K562 (cell line): Measurements from ENCODE around the gene OR52I2. TPM values are rescaled to one million over a fixed set of nuclear protein-coding genes. Genes with fewer than 3 reads are reported as not detected.
A peak's percentile ranks its signal among the peaks of the same experiment; 100 is the strongest.

Experiments used
- ATAC-seq: fragments of 200-7000 bp; cut with Tn5 transposase; 3 replicates; pipeline ENCODE4 v1.9.1; 2020; ENCODE audit warnings: moderate library complexity
- BruUV-seq: library from RNA; stranded (reverse); fragments of 400-500 nt; replicated peaks from 2 replicates; lab custom pipeline; 2021; lab: Mats Ljungman, UMichigan
- CTCF ChIA-PET: fragments of 300-600 bp; formaldehyde crosslinking; extraction: SDS; loops from one replicate; lab custom pipeline; 2021; ENCODE audit warnings: low intra/inter-chr PET ratio; lab: Yijun Ruan, JAX
- POLR2A ChIA-PET: fragments of 300-600, 350-650 bp; sonication (Branson Sonifier 250); formaldehyde crosslinking; extraction: SDS; loops from one replicate; lab custom pipeline; 2021; ENCODE audit warnings: antibody characterized with exemption, inconsistent platforms; lab: Yijun Ruan, JAX
- DNase-seq, 4 experiments: peaks; one replicate each; pipeline versions ENCODE4 v3.0.0 to v3.0.0-alpha.2; 2011 to 2018; ENCODE audit warnings: low spot score in 3 of 4, mixed read lengths in 3 of 4; ENCODE audit errors: extremely low read depth in 1 of 4
- FAIRE-seq: peaks from 2 replicates; lab custom pipeline; 2011; peaks lifted over from hg19 to GRCh38; lab: Jason Lieb, UNC
- H2AFZ ChIP-seq: 2 replicates; pipeline ENCODE4 v1.6.0; 2011; ENCODE audit warnings: low read depth, low read length, control low read depth, inconsistent platforms
- H3K27ac ChIP-seq: fragments of 200-600 bp; 3 replicates; pipeline ENCODE4 v1.8.0; 2011; ENCODE audit warnings: low read depth, mild to moderate bottlenecking, control low read depth, inconsistent platforms, low read length, moderate library complexity, mixed read lengths; ENCODE audit errors: extremely low read depth
- H3K27me3 ChIP-seq, 2 experiments: fragments of 300-600 bp in 1 of 2; 2 replicates in 1 of 2; 3 replicates in 1 of 2; pipeline versions ENCODE4 v1.6.0 to v1.8.0; 2011; ENCODE audit warnings: inconsistent platforms in 2 of 2, low read length in 2 of 2, mild to moderate bottlenecking in 1 of 2, mixed read lengths in 1 of 2, moderate library complexity in 1 of 2; ENCODE audit not compliant: control insufficient read depth in 2 of 2, insufficient read depth in 2 of 2
- H3K36me3 ChIP-seq: fragments of 300-600 bp; 3 replicates; pipeline ENCODE4 v1.8.0; 2011; ENCODE audit warnings: mild to moderate bottlenecking, low read length, inconsistent platforms; ENCODE audit not compliant: control insufficient read depth, insufficient read depth
- H3K4me1 ChIP-seq, 2 experiments: fragments of 200-600 bp in 1 of 2; replicated peaks in 1 of 2; 2 replicates in 1 of 2; 3 replicates in 1 of 2; pipeline versions ENCODE4 v1.5.1 to v1.8.0; 2011; ENCODE audit warnings: inconsistent platforms in 2 of 2, low read length in 2 of 2, mild to moderate bottlenecking in 1 of 2, mixed read lengths in 1 of 2, moderate library complexity in 1 of 2; ENCODE audit not compliant: control insufficient read depth in 2 of 2, insufficient read depth in 2 of 2
- H3K4me2 ChIP-seq: 2 replicates; pipeline ENCODE4 v1.6.1; 2011; ENCODE audit warnings: low read length, control low read depth, inconsistent platforms, mixed read lengths; ENCODE audit not compliant: insufficient read depth
- H3K4me3 ChIP-seq: fragments of 200-600 bp; sonication (generic), shearing (Covaris generic); 2 replicates; pipeline ENCODE4 v1.5.1; 2016; ENCODE audit warnings: control low read depth, inconsistent platforms
- H3K79me2 ChIP-seq: fragments of 200-600 bp; 3 replicates; pipeline ENCODE4 v1.8.0; 2011; ENCODE audit warnings: low read length, inconsistent platforms; ENCODE audit not compliant: control insufficient read depth, insufficient read depth
- H3K9ac ChIP-seq, 2 experiments: 2 replicates each; pipeline versions ENCODE4 v1.6.0 to v1.6.1; 2011; ENCODE audit warnings: low read depth in 2 of 2, low read length in 2 of 2, control low read depth in 1 of 2, inconsistent platforms in 1 of 2, mild to moderate bottlenecking in 1 of 2, mixed read lengths in 1 of 2; ENCODE audit not compliant: insufficient read depth in 1 of 2
- H3K9me1 ChIP-seq: one replicate; pipeline ENCODE4 v1.6.0; 2011; ENCODE audit warnings: inconsistent platforms, mild to moderate bottlenecking, low read length, moderate library complexity; ENCODE audit not compliant: control insufficient read depth, insufficient read depth
- H3K9me3 ChIP-seq: replicated peaks from 2 replicates; pipeline ENCODE4 v1.5.1; 2011; ENCODE audit warnings: low read depth, low read length, inconsistent platforms; ENCODE audit not compliant: control insufficient read depth, insufficient read depth
- H4K20me1 ChIP-seq: replicated peaks from 2 replicates; pipeline ENCODE4 v1.6.1; 2011; ENCODE audit warnings: low read length, inconsistent platforms, mixed read lengths; ENCODE audit not compliant: control insufficient read depth, insufficient read depth
- CEBPG ChIP-seq, 3 experiments: fragments of 200-800 bp in 1 of 3; sonication (Bioruptor generic) in 1 of 3; sonication (generic) in 1 of 3; formaldehyde crosslinking in 1 of 3; IDR thresholded peaks in 2 of 3; conservative IDR thresholded peaks in 1 of 3; 2 replicates each; pipeline versions ENCODE4 v1.6.1 to v1.8.0; 2016 to 2022; ENCODE audit warnings: missing compliant biosample characterization in 2 of 3, missing genetic modification characterization in 2 of 3, mild to moderate bottlenecking in 1 of 3, missing genetic modification reagents in 1 of 3
- CREB1 ChIP-seq, 2 experiments: sonication (generic) in 1 of 2; formaldehyde crosslinking in 1 of 2; IDR thresholded peaks; 2 replicates each; pipeline versions ENCODE4 v1.6.1 to v1.8.0; 2012 to 2022; ENCODE audit warnings: inconsistent platforms in 1 of 2, mild to moderate bottlenecking in 1 of 2, missing genetic modification reagents in 1 of 2, moderate library complexity in 1 of 2
- CTBP1 ChIP-seq: fragments of 450-650 bp; IDR thresholded peaks from 2 replicates; pipeline ENCODE4 v1.6.1; 2016; ENCODE audit warnings: borderline replicate concordance
- EGR1 ChIP-seq: fragments of 450-650 bp; conservative IDR thresholded peaks from 2 replicates; pipeline ENCODE4 v1.6.1; 2017; ENCODE audit warnings: mild to moderate bottlenecking
- HLTF ChIP-seq: fragments of 450-650 bp; IDR thresholded peaks from 2 replicates; pipeline ENCODE4 v1.6.1; 2016
- MEIS2 ChIP-seq: fragments of 450-650 bp; IDR thresholded peaks from 2 replicates; pipeline ENCODE4 v1.6.1; 2014; ENCODE audit warnings: mild to moderate bottlenecking; ENCODE audit not compliant: partially characterized antibody
- PHF21A ChIP-seq: fragments of 450-650 bp; IDR thresholded peaks from 2 replicates; pipeline ENCODE4 v1.6.1; 2017; ENCODE audit warnings: low read depth, borderline replicate concordance
- TAF9B ChIP-seq: fragments of 450-650 bp; IDR thresholded peaks from 2 replicates; pipeline ENCODE4 v1.6.1; 2018; ENCODE audit warnings: mild to moderate bottlenecking; ENCODE audit not compliant: partially characterized antibody
- ZNF124 ChIP-seq: sonication (generic); formaldehyde crosslinking; IDR thresholded peaks from 2 replicates; pipeline ENCODE4 v1.8.1; 2022; ENCODE audit warnings: missing genetic modification reagents
- WGBS: fragments of 100-300 bp; shearing (Covaris generic); methylation state at CpG from one replicate; pipeline ENCODE4 v1.1.6; 2016; ENCODE audit warnings: low coverage, mixed read lengths; ENCODE audit not compliant: insufficient coverage; ENCODE audit errors: missing lambda C conversion rate; 5-methylcytosine and 5-hydroxymethylcytosine counted together
- in situ Hi-C: fragments of 300-500 bp; cut with MboI; formaldehyde crosslinking; loops from 4 replicates; pipeline ENCODE4 v1.15.0; 2018; ENCODE audit warnings: inconsistent platforms, mixed read lengths
- intact Hi-C: fragments of 100-400 bp; cut with micrococcal nuclease; formaldehyde crosslinking; loops from 2 replicates; pipeline ENCODE4 v1.14.2; 2022
- polyA plus RNA-seq, 8 experiments: library from polyadenylated mRNA; depleted of rRNA in 4 of 8; stranded (reverse) in 5 of 8; unstranded in 3 of 8; fragments of >200 nt; fragmentation: Nextera tagmentation in 2 of 8; fragmentation: Illumina TruSeq in 1 of 8; extraction: Ambion mirVana in 2 of 8; extraction: Trizol in 1 of 8; gene quantifications; 2 replicates each; pipeline versions ENCODE4 v1.2.1 to v1.2.3, GENCODE V29; 2011 to 2014; ENCODE audit warnings: inconsistent platforms in 1 of 8, missing spikeins in 1 of 8
- total RNA-seq, 7 experiments: library from RNA; depleted of rRNA in 6 of 7; stranded (reverse); fragments of >200 nt in 6 of 7; fragmentation: Illumina TruSeq in 2 of 7; extraction: Trizol in 2 of 7; gene quantifications; 2 replicates each; pipeline versions ENCODE4 v1.2.1 to v1.2.3, GENCODE V29; 2011 to 2021; ENCODE audit warnings: low replicate concordance in 1 of 7
- TF ChIP-seq, protein P1 (sequence below), 2 experiments: fragments of 450-650 bp in 1 of 2; sonication (generic) in 1 of 2; formaldehyde crosslinking in 1 of 2; IDR thresholded peaks; 2 replicates each; pipeline versions ENCODE4 v1.7.1 to v1.9.0; 2016 to 2022; ENCODE audit warnings: inconsistent platforms in 1 of 2, mild to moderate bottlenecking in 1 of 2, missing genetic modification reagents in 1 of 2

OR52I2 gene
- total and polyA plus RNA-seq, 9 of the 15 experiments (the other 6 are each of a cell fraction or from before 2014, with no cell fraction given), result not detected

GRCh38 chr11:4576880-4577279 is 4.7 kb upstream of the OR52I2 start:
- peaks cover 15 to 16% of the 10 kb centered on the region in 2 experiments; a peak in 4 of 5 replicates for H3K27me3 ChIP-seq
- ChIA-PET CTCF (interaction anchor here (0.6 kb wide), 1 partner anchor 1309 kb away, joined by 3 read pairs; no protein-coding TSS in a partner anchor), POLR2A (interaction anchor here (0.6 kb wide), 1 partner anchor 494 kb away, joined by 3 read pairs; no protein-coding TSS in a partner anchor)
- intact Hi-C loops (no loop called here), in situ Hi-C loops (no loop called here)
- H3K27ac ChIP-seq, result no peak overlapping the region
- no peak for ATAC-seq
- no peak overlapping the region for H3K9ac ChIP-seq
- H2AFZ ChIP-seq, result no peak overlapping the region
- H3K9me1 ChIP-seq, result no peaks in the 10 kb centered on the region
- no peaks in the 10 kb centered on the region for H4K20me1 ChIP-seq
- H3K4me3 ChIP-seq, result no peak overlapping the region
- H3K4me2 ChIP-seq, result no peak overlapping the region
- no peak for DNase-seq
- H3K9me3 ChIP-seq, result no peaks in the 10 kb centered on the region
- WGBS, result 3% methylated on average over 3 of the region's 3 CpGs
- no TSS peak for BruUV-seq
- H3K4me1 ChIP-seq, result no peaks in the 10 kb centered on the region
- no peaks in the 10 kb centered on the region for H3K79me2 ChIP-seq
- no peaks in the 10 kb centered on the region for H3K36me3 ChIP-seq
- FAIRE-seq, result no peak
- TF ChIP-seq CEBPG (CRISPR knock-in tag; IDR thresholded peaks at IDR 0.05) (no peak), CEBPG (tag; conservative IDR thresholded peaks at IDR 0.05 in 1 of 2, IDR thresholded peaks at IDR 0.05 in 1 of 2) (peak in 1 of 2 experiments; percentile 77; a peak in 2 of 4 replicates), PHF21A (no peak), HLTF (no peak), EGR1 (no peak), CTBP1 (no peak), ZNF124 (CRISPR knock-in tag) (no peak), MEIS2 (peak; percentile 7), CREB1 (IDR thresholded peaks at IDR 0.05) (no peak), CREB1 (CRISPR knock-in tag; IDR thresholded peaks at IDR 0.05) (no peak), TAF9B (no peak)
- TF ChIP-seq, protein P1, sequence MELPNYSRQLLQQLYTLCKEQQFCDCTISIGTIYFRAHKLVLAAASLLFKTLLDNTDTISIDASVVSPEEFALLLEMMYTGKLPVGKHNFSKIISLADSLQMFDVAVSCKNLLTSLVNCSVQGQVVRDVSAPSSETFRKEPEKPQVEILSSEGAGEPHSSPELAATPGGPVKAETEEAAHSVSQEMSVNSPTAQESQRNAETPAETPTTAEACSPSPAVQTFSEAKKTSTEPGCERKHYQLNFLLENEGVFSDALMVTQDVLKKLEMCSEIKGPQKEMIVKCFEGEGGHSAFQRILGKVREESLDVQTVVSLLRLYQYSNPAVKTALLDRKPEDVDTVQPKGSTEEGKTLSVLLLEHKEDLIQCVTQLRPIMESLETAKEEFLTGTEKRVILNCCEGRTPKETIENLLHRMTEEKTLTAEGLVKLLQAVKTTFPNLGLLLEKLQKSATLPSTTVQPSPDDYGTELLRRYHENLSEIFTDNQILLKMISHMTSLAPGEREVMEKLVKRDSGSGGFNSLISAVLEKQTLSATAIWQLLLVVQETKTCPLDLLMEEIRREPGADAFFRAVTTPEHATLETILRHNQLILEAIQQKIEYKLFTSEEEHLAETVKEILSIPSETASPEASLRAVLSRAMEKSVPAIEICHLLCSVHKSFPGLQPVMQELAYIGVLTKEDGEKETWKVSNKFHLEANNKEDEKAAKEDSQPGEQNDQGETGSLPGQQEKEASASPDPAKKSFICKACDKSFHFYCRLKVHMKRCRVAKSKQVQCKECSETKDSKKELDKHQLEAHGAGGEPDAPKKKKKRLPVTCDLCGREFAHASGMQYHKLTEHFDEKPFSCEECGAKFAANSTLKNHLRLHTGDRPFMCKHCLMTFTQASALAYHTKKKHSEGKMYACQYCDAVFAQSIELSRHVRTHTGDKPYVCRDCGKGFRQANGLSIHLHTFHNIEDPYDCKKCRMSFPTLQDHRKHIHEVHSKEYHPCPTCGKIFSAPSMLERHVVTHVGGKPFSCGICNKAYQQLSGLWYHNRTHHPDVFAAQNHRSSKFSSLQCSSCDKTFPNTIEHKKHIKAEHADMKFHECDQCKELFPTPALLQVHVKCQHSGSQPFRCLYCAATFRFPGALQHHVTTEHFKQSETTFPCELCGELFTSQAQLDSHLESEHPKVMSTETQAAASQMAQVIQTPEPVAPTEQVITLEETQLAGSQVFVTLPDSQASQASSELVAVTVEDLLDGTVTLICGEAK (IDR thresholded peaks at IDR 0.05), result no peak
- TF ChIP-seq, protein P1 (CRISPR knock-in tag; IDR thresholded peaks at IDR 0.05), result no peak
